MM.1S (cell line): ENCODE results near the gene ARID3B.

Experiments
- DNase-seq: peaks from one replicate; pipeline ENCODE4 v3.0.0-alpha.2; 2015
- H2AFZ ChIP-seq: fragments of 300-600 bp; sonication (generic); 2 replicates; pipeline ENCODE4 v1.6.0; 2016; ENCODE audit warnings: antibody characterized with exemption, low read length
- H3F3A ChIP-seq: fragments of 300-600 bp; sonication (generic); 2 replicates; pipeline ENCODE4 v1.6.1; 2016; ENCODE audit warnings: mild to moderate bottlenecking, antibody characterized with exemption, low read length, moderate library complexity, mixed read lengths; ENCODE audit not compliant: insufficient read depth
- H3K27ac ChIP-seq: fragments of 300-600 bp; sonication (generic); 2 replicates; pipeline ENCODE4 v1.5.1; 2016; ENCODE audit warnings: mild to moderate bottlenecking, low read length
- H3K27me3 ChIP-seq: fragments of 300-600 bp; sonication (generic); replicated peaks from 2 replicates; pipeline ENCODE4 v1.6.0; 2016; ENCODE audit warnings: low read length; ENCODE audit not compliant: insufficient read depth
- H3K36me3 ChIP-seq: fragments of 300-600 bp; sonication (generic); replicated peaks from 2 replicates; pipeline ENCODE4 v1.6.1; 2016; ENCODE audit warnings: mild to moderate bottlenecking, low read length, mixed read lengths; ENCODE audit not compliant: insufficient read depth
- H3K4me1 ChIP-seq: fragments of 300-600 bp; sonication (generic); 2 replicates; pipeline ENCODE4 v1.6.1; 2016; ENCODE audit warnings: low read length, mixed read lengths
- H3K4me2 ChIP-seq: fragments of 300-600 bp; sonication (generic); 2 replicates; pipeline ENCODE4 v1.6.0; 2016; ENCODE audit warnings: low read depth, low read length
- H3K4me3 ChIP-seq: fragments of 300-600 bp; sonication (generic); 2 replicates; pipeline ENCODE4 v1.5.1; 2016; ENCODE audit warnings: low read length, mixed read lengths
- H3K79me2 ChIP-seq: fragments of 300-600 bp; sonication (generic); 2 replicates; pipeline ENCODE4 v1.6.1; 2016; ENCODE audit warnings: mixed run types, low read length, mixed read lengths
- H3K9ac ChIP-seq: fragments of 300-600 bp; sonication (generic); 2 replicates; pipeline ENCODE4 v1.6.1; 2016; ENCODE audit warnings: low read length, mixed read lengths
- H3K9me2 ChIP-seq: fragments of 300-600 bp; sonication (generic); replicated peaks from 2 replicates; pipeline ENCODE4 v1.6.1; 2016; ENCODE audit warnings: mild to moderate bottlenecking, low read length, mixed read lengths; ENCODE audit not compliant: insufficient read depth
- H3K9me3 ChIP-seq: fragments of 300-600 bp; sonication (generic); replicated peaks from 2 replicates; pipeline ENCODE4 v1.6.1; 2016; ENCODE audit warnings: mild to moderate bottlenecking, low read length, mixed read lengths; ENCODE audit not compliant: insufficient read depth
- H4K20me1 ChIP-seq: fragments of 300-600 bp; sonication (generic); 2 replicates; pipeline ENCODE4 v1.6.1; 2016; ENCODE audit warnings: mild to moderate bottlenecking, low read length, moderate library complexity, mixed read lengths; ENCODE audit not compliant: insufficient read depth
- CTCF ChIP-seq: fragments of 300-600 bp; sonication (generic); IDR thresholded peaks from 2 replicates; pipeline ENCODE4 v1.5.1; 2016; ENCODE audit warnings: antibody characterized with exemption, low read length, mixed read lengths
- EZH2 ChIP-seq: fragments of 300-600 bp; sonication (generic); optimal IDR thresholded peaks from 2 replicates; pipeline ENCODE3; 2017; ENCODE audit warnings: low read depth, mild to moderate bottlenecking, antibody characterized with exemption, low read length, mixed read lengths
- EZH2phosphoT487 ChIP-seq: fragments of 300-600 bp; sonication (generic); IDR thresholded peaks from 2 replicates; pipeline ENCODE4 v1.6.1; 2018; ENCODE audit warnings: antibody characterized with exemption, low read length

The ARID3B gene

GRCh38 chr15:74525309-74525708 lies 15.7 kb upstream of the ARID3B start:
- H3K79me2 ChIP-seq, result no peaks in the 10 kb centered on the region
- H3K27me3 ChIP-seq, result no peaks in the 10 kb centered on the region
- H3K36me3 ChIP-seq, result no peaks in the 10 kb centered on the region
- no peak overlapping the region for H3K9ac ChIP-seq
- no peak overlapping the region for H3K27ac ChIP-seq
- H3K4me1 ChIP-seq, result peaks cover 6% of the 10 kb centered on the region
- no peak for DNase-seq
- no peaks in the 10 kb centered on the region for H3F3A ChIP-seq
- TF ChIP-seq EZH2 (no peak), CTCF (no peak), EZH2phosphoT487 (no peak)
- no peaks in the 10 kb centered on the region for H3K9me3 ChIP-seq
- no peak overlapping the region for H2AFZ ChIP-seq
- no peaks in the 10 kb centered on the region for H3K9me2 ChIP-seq
- no peak overlapping the region for H3K4me3 ChIP-seq
- H4K20me1 ChIP-seq, result no peaks in the 10 kb centered on the region
- H3K4me2 ChIP-seq, result no peak overlapping the region

- Histone ChIP-seq H3K4me2 (no peak overlapping the region), H3K9me3 (no peaks in the 10 kb centered on the region), H4K20me1 (no peaks in the 10 kb centered on the region), H3K4me1 (peaks cover 12% of the 10 kb centered on the region), H3K27ac (no peak overlapping the region), H3K4me3 (no peak overlapping the region), H3K9me2 (no peaks in the 10 kb centered on the region), H3F3A (peaks cover 5% of the 10 kb centered on the region; the same call in 1 of the 2 replicates), H3K27me3 (no peaks in the 10 kb centered on the region), H3K36me3 (no peaks in the 10 kb centered on the region), H3K79me2 (no peaks in the 10 kb centered on the region), H2AFZ (no peak overlapping the region), H3K9ac (no peak overlapping the region)
- DNase-seq, result no peak
- no peak for TF ChIP-seq EZH2phosphoT487
- TF ChIP-seq CTCF, result no peak
- no peak for TF ChIP-seq EZH2
These were observed 15.1 kb upstream of the ARID3B start for GRCh38 chr15:74525945-74526344.

- Histone ChIP-seq H4K20me1 (no peaks in the 10 kb centered on the region), H3K27ac (no peak overlapping the region), H2AFZ (no peak overlapping the region), H3K9me2 (no peaks in the 10 kb centered on the region), H3K9ac (no peak overlapping the region), H3K9me3 (no peaks in the 10 kb centered on the region), H3K27me3 (no peaks in the 10 kb centered on the region), H3K36me3 (no peaks in the 10 kb centered on the region), H3K4me3 (no peak overlapping the region), H3K4me2 (no peak overlapping the region), H3F3A (peaks cover 6% of the 10 kb centered on the region; the same call in 1 of the 2 replicates), H3K4me1 (peaks cover 18% of the 10 kb centered on the region), H3K79me2 (no peaks in the 10 kb centered on the region)
- TF ChIP-seq CTCF (no peak), EZH2phosphoT487 (no peak), EZH2 (no peak)
- DNase-seq, result no peak
These were observed 12.1 kb upstream of the ARID3B start for GRCh38 chr15:74528876-74529275.

GRCh38 chr15:74529921-74530320 lies 11.1 kb upstream of the ARID3B start:
- H3K27me3 ChIP-seq, result no peaks in the 10 kb centered on the region
- no peak overlapping the region for H3K9ac ChIP-seq
- no peaks in the 10 kb centered on the region for H3K79me2 ChIP-seq
- no peaks in the 10 kb centered on the region for H4K20me1 ChIP-seq
- no peak overlapping the region for H2AFZ ChIP-seq
- H3F3A ChIP-seq, result peaks cover 8% of the 10 kb centered on the region
- H3K4me2 ChIP-seq, result no peak overlapping the region
- TF ChIP-seq EZH2phosphoT487, result no peak
- no peak for TF ChIP-seq CTCF
- no peak for TF ChIP-seq EZH2
- peaks cover 22% of the 10 kb centered on the region for H3K4me1 ChIP-seq
- H3K36me3 ChIP-seq, result no peaks in the 10 kb centered on the region
- no peak overlapping the region for H3K4me3 ChIP-seq
- DNase-seq, result no peak
- H3K9me2 ChIP-seq, result no peaks in the 10 kb centered on the region
- H3K9me3 ChIP-seq, result no peaks in the 10 kb centered on the region
- H3K27ac ChIP-seq, result no peak overlapping the region
